HG02870 (cell line): ENCODE data around the gene PDE5A.
"Not testable (repeated sequence)": the region's sequence is repeated elsewhere in the genome, so short reads cannot be mapped to it uniquely, and the experiment has no call there.

Experiments used
- ATAC-seq: cut with Tn5 transposase; IDR thresholded peaks from one replicate; pipeline ENCODE4 v1.9.1; 2021; ENCODE audit warnings: mild to moderate bottlenecking, moderate library complexity; ENCODE audit not compliant: unreplicated experiment

The PDE5A gene

GRCh38 chr4:119646347-119647071 lies 17.9 kb upstream of the PDE5A start:
- no peak for ATAC-seq

DNA sequence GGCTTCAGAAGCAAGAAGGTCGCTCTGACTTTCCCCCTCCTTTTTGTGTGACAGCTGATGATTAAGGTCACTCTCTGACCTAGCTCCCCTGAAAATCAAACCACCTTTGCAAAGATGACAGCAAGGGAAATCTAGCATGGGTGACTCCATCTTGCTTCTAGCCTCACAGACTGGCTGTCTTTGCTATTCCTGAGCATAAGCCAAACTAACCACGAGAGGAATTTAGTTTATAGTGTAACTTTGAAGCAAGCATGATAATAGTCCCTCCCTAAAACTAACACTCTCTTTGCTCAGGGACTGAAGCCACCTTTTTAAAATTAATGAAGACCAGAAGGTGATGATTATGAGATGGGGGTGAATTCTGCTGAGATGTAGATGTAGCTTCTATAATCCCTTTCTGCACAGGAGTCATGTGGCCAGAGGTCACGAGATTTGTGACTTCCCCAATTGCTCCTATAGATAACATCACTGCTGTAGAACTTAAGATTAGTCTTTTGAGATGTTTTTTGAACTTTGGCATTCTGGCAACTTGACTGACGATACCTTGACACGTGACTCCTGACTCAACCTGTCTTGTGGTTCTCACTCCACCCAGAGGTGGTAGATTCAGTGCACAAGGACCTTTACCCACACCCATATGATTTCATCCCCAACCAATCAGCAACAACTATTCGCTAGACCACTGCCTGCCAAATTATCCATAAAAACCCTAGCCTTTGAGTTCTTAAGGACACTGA lies 14.9 kb upstream of the PDE5A start:
- no peak for ATAC-seq

- no peak for ATAC-seq
These were observed 13.2 kb upstream of the PDE5A start for GRCh38 chr4:119641765-119642164.

DNA sequence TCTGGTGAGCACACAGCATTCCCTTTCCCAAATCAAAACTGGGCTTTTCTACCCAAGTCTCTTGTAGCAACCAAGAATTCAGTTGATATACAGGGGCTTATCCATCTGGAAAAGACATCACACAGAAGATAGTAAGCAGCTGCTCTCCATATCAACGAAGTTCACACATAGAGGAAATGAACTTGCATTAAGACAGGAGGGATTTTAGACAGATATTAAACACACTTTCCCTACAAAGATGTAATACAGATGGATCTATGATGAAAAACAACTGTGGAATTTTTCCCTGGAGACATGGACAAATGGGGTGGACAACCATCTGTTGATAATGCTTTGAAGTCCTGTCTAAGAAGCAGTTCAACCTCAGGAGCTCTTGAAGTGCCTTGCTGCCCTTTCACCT lies 9.8 kb upstream of the PDE5A start:
- no peak for ATAC-seq

GRCh38 chr4:119636851-119637250 lies 8.2 kb upstream of the PDE5A start:
- ATAC-seq = not testable (repeated sequence)

- ATAC-seq = no peak
These were observed 3.6 kb upstream of the PDE5A start for GRCh38 chr4:119632216-119632615.

DNA sequence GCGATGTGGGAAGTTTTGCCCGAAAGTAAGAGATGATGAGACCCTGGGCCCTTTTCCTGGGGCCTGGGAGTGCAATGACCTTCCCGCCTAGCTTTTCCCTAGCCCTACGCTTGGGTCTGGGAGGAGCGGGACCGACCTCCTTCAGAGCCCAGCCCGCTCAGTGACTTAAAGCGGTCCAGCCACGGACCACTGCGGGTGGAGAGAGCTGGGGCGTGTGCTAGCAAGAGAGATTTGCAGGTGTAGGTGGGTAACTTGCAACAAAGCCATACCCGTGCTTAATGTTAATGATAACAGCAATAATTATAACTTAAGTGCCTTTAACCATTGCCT lies 503 bp upstream of the PDE5A start:
- ATAC-seq = peak; percentile 29

DNA sequence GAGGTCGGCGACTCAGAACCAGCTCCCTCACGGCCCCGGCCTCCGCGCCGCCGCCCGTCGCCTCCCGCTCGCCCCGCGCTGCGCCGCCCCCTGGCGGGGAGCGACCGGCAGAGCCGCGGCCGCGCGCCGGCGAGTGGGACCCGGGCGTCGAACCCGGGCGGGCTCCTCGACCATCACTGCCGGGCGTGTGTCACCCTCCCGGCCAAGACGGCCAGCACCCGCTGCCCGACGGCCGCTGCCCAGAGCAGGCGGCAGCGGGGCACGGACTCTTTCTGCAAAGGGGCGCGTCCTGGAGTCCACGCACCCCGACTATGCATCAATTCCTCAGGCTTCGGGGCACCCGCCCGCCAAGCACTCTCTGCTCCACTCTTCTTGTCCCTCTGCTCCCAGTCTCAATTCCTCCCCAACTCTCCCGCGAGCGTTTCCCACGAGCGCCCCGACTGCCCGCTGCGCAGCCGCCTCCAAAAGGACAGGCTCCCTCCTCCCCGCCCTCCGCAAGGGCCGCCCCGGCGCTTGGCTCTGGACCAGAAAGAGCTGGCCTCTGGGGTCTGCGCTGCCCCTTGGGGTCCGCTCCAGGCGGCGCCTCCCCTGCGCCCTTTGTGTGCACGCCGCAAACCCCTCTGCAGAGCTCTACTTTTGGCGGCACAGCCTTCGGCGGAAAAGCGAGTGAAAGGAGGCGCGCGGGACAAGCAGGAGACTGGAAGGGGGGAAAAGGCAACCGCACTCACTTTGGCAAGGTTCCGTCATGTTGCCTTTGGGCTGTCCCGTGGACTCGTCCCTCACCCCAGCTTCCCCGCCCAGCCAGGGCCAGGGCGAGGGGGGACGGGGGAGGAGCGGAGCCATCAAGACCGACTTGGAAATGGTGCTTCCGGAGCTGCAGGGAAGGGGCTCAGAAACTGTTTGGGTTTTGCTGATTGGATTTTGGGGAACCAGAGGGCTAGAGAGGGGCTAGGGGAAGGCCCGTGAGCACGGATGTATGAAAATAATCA lies 1.0 kb downstream of the PDE5A start:
- ATAC-seq = peak; percentile 48

DNA sequence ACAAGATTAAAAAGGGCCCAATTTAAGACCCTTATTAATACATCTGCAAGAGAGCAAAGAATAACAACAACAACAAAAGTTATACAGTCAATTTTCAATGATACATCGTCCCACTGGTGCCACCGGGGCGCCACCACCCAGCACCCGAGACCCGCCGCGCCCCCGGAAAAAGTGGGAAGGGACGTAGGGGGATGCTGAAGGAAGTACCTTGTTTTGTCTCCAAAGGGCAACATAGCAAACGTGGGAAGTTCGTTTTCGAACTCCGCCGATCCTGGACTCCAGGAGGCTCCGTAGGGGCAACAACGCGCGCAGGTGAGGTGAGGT lies 1.7 kb downstream of the PDE5A start:
- ATAC-seq = no peak

GRCh38 chr4:119626420-119626819 lies 2.2 kb downstream of the PDE5A start:
- ATAC-seq = no peak

GRCh38 chr4:119625761-119626160 lies 2.8 kb downstream of the PDE5A start:
- no peak for ATAC-seq

- ATAC-seq = no peak
These were observed 4.2 kb downstream of the PDE5A start for GRCh38 chr4:119624356-119624755.

DNA sequence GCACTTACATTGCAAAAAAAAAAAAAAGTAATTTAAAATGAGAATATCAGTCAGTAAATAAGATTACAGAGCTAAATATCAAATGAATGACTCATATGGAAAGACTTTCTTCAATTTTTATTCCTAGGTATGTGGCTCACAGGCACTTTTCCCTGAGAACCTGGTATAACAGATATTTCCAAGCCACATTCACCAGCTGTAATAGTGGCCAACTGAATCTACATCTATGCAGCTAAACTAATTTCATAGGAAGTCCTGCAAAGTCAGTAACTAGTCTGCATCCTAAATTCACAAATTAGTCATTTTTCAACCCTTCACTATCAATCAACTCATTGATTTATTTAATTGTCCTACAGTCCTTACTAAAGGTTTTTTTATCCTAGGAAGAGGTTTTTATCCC lies 5.6 kb downstream of the PDE5A start:
- no peak for ATAC-seq

GRCh38 chr4:119615068-119615719 lies 13.4 kb downstream of the PDE5A start:
- no peak for ATAC-seq

- no peak for ATAC-seq
These were observed 24.3 kb downstream of the PDE5A start for GRCh38 chr4:119604266-119604665.

GRCh38 chr4:119602366-119602765 lies 26.2 kb downstream of the PDE5A start:
- ATAC-seq = no peak

- no peak for ATAC-seq
These were observed 30.1 kb downstream of the PDE5A start for GRCh38 chr4:119598521-119598920.

DNA sequence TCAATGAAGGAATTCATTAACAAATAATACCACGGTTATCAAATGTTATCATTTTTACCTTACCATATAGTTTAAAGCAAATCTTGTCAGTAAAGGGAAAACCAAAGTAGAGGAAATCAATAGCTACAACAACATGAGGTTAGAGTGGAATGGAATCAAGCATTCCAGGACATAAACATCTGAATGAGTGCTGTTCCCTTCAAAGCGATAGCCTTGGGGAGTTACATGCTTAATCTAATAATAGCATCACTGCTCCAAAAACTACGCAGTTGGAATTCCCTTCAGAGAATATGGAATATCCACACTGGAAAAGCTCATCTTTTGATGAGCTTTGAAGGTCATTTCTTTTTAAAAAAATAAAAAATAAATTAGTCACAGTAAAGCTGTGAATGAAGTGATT lies 31.2 kb downstream of the PDE5A start:
- ATAC-seq = no peak

DNA sequence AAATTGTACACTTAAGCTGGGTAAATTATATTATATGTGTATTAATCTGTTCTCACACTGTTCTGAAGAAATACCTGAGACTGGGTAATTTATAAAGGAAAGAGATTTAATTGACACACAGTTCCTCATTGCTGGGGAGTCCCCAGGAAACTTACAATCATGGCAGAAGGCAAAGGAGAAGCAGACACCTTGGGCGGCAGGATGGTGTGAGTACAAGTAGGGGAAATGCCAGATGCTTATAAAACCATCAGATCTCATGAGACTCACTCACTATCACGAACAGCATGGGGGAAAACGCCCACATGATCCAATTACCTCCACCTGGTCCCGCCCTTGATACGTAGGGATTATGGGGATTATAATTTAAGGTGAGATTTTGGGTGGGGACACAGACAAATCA lies 34.9 kb downstream of the PDE5A start:
- ATAC-seq = no peak

DNA sequence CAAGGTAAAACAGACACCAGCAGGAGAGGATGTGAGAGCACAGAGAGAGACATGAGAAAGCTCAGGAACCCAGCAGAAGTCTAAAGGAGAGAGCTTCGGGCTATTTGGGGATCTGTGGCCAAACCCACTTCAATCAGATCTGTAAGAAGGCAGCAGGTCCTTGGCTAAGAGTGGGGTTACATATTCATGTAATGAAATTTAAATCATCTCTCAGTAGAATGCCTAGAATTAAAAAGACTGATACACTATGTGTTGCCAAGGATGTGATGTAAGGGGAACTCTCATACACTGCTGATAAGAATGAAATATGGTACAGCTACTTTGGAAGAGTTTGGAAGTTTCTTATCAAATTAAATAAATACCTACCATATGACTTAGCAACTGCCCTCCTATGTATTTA lies 35.8 kb downstream of the PDE5A start:
- no peak for ATAC-seq

DNA sequence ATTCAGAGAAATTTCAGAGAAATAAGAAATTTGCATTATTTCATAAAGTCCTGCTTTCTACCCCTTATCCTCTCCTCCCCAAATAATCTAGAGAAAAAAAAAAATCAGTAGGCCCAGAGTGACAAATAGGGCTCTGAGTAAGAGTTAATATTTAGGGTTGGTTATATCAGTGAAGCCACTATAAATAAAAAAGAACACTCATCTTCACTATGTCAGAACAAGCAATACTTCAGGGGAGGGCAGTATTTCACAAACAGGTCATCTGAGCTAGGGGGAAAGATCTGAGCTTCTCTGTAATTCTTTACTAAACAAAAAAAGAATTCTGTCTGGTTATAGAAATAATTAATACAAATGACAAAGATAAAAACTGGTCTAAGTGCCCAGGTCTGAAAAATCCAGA lies 39.4 kb downstream of the PDE5A start:
- ATAC-seq = no peak
